ENCODE results near the gene INPP5D.

INPP5D gene

DNA sequence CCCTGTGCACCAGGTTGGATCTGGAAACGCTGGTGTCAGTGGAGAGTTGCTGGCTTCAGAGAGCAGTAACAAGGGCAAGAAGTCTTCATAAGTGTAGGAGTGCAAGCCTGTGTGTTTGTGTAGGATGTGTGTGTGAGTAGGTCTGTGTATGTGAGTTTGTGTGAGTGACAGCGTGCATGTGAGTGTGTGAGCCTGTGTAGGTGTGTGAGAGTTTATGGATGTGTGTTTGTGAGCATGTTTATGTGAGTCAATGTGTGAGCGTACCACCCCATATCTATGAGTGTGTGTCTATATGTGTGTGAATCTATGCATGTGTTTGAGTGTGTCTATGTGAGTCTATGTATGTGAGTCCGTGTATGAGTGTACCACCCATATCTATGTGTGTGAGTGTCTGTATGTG, 104.8 kb downstream of the INPP5D start:
- TF ChIP-seq, protein P1, sequence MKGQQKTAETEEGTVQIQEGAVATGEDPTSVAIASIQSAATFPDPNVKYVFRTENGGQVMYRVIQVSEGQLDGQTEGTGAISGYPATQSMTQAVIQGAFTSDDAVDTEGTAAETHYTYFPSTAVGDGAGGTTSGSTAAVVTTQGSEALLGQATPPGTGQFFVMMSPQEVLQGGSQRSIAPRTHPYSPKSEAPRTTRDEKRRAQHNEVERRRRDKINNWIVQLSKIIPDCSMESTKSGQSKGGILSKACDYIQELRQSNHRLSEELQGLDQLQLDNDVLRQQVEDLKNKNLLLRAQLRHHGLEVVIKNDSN (IDR thresholded peaks at IDR 0.05): no peak
- TF ChIP-seq ZBTB7A (IDR thresholded peaks at IDR 0.05; ENCODE audit: low read depth) (no peak), EP300 (IDR thresholded peaks at IDR 0.05; ENCODE audit: borderline replicate concordance) (no peak), EGR1 (IDR thresholded peaks at IDR 0.05) (no peak), CEBPB (IDR thresholded peaks at IDR 0.05) (no peak), RAD21 (IDR thresholded peaks at IDR 0.05; ENCODE audit: low read depth) (no peak), FOXM1 (IDR thresholded peaks at IDR 0.05; ENCODE audit: borderline replicate concordance, low read depth) (no peak), TEAD4 (IDR thresholded peaks at IDR 0.05) (no peak), NFIC (IDR thresholded peaks at IDR 0.05) (no peak), TCF12 (IDR thresholded peaks at IDR 0.05; ENCODE audit: low read depth) (no peak), YY1 (IDR thresholded peaks at IDR 0.05; ENCODE audit: low read depth) (no peak), TAF1 (IDR thresholded peaks at IDR 0.05; ENCODE audit: low read depth) (no peak), CREB1 (IDR thresholded peaks at IDR 0.05; ENCODE audit: low read depth) (no peak)
- TF ChIP-seq, protein P2, sequence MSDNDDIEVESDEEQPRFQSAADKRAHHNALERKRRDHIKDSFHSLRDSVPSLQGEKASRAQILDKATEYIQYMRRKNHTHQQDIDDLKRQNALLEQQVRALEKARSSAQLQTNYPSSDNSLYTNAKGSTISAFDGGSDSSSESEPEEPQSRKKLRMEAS (IDR thresholded peaks at IDR 0.05): no peak
- TF ChIP-seq, protein P3, sequence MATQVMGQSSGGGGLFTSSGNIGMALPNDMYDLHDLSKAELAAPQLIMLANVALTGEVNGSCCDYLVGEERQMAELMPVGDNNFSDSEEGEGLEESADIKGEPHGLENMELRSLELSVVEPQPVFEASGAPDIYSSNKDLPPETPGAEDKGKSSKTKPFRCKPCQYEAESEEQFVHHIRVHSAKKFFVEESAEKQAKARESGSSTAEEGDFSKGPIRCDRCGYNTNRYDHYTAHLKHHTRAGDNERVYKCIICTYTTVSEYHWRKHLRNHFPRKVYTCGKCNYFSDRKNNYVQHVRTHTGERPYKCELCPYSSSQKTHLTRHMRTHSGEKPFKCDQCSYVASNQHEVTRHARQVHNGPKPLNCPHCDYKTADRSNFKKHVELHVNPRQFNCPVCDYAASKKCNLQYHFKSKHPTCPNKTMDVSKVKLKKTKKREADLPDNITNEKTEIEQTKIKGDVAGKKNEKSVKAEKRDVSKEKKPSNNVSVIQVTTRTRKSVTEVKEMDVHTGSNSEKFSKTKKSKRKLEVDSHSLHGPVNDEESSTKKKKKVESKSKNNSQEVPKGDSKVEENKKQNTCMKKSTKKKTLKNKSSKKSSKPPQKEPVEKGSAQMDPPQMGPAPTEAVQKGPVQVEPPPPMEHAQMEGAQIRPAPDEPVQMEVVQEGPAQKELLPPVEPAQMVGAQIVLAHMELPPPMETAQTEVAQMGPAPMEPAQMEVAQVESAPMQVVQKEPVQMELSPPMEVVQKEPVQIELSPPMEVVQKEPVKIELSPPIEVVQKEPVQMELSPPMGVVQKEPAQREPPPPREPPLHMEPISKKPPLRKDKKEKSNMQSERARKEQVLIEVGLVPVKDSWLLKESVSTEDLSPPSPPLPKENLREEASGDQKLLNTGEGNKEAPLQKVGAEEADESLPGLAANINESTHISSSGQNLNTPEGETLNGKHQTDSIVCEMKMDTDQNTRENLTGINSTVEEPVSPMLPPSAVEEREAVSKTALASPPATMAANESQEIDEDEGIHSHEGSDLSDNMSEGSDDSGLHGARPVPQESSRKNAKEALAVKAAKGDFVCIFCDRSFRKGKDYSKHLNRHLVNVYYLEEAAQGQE (IDR thresholded peaks at IDR 0.05; ENCODE audit: low read depth): no peak

GRCh38 chr2:233165543-233165894, 105.4 kb downstream of the INPP5D start:
- TF ChIP-seq, protein P1 (IDR thresholded peaks at IDR 0.05): no peak
- TF ChIP-seq NFIC (IDR thresholded peaks at IDR 0.05): no peak
- no peak for TF ChIP-seq EP300 (IDR thresholded peaks at IDR 0.05; ENCODE audit: borderline replicate concordance)
- TF ChIP-seq RAD21 (IDR thresholded peaks at IDR 0.05; ENCODE audit: low read depth): no peak
- TF ChIP-seq TAF1 (IDR thresholded peaks at IDR 0.05; ENCODE audit: low read depth): no peak
- no peak for TF ChIP-seq CEBPB (IDR thresholded peaks at IDR 0.05)
- no peak for TF ChIP-seq YY1 (IDR thresholded peaks at IDR 0.05; ENCODE audit: low read depth)
- TF ChIP-seq, protein P3 (IDR thresholded peaks at IDR 0.05; ENCODE audit: low read depth): no peak
- no peak for TF ChIP-seq ZBTB7A (IDR thresholded peaks at IDR 0.05; ENCODE audit: low read depth)

DNA sequence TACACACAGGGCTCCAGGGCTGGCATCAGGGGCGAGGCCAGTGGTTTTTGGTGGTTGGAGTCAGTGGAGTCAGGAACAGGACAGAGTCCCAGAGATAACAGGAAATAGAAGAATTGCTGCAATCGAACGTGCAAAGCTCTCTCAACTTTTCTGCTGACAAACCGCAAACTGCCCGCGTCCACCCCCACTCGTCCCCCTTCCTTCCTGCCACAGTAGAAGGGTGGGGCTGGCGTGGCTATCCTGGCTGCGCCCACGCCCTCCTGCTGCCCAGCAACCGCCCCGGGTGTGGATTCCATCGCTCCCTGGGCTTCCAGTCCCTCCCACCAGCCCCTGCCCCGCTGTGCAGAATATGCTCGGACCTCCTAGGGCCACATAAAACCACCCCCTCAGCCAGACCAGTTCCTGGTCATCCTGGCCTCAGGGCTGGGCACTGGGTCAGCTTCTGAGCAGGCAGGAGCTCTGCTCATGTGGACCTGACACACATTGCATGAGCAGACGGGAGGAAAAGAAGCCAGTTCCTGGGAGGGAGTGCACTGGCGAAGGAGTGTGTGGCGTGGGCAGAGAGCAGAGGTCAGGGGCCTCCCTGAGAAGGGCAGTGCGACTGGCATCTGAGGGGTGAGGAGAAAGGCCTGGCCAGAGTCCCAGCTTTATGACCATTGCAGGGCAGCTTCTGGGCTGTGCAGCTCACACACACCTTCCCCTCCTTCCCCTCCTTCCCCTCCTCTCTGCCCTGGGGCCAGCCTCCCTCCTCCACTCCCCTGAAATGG, 105.9 kb downstream of the INPP5D start:
- TF ChIP-seq, protein P3 (IDR thresholded peaks at IDR 0.05; ENCODE audit: low read depth): no peak
- TF ChIP-seq NFIC (IDR thresholded peaks at IDR 0.05) (peak; percentile 70), TCF12 (IDR thresholded peaks at IDR 0.05; ENCODE audit: low read depth) (peak; percentile 91), YY1 (IDR thresholded peaks at IDR 0.05; ENCODE audit: low read depth) (peak; percentile 45), FOXM1 (IDR thresholded peaks at IDR 0.05; ENCODE audit: borderline replicate concordance, low read depth) (peak; percentile 76; the same call in 1 of the 2 replicates), EP300 (IDR thresholded peaks at IDR 0.05; ENCODE audit: borderline replicate concordance) (peak; percentile 92), CREB1 (IDR thresholded peaks at IDR 0.05; ENCODE audit: low read depth) (no peak), TAF1 (IDR thresholded peaks at IDR 0.05; ENCODE audit: low read depth) (no peak), RAD21 (IDR thresholded peaks at IDR 0.05; ENCODE audit: low read depth) (peak; percentile 8; the same call in 1 of the 2 replicates), TEAD4 (IDR thresholded peaks at IDR 0.05) (peak; percentile 70), CEBPB (IDR thresholded peaks at IDR 0.05) (0 out of 2 replicates have a peak, but pooled peaks have one; percentile 19), ZBTB7A (IDR thresholded peaks at IDR 0.05; ENCODE audit: low read depth) (0 out of 2 replicates have a peak, but pooled peaks have one; percentile 46), EGR1 (IDR thresholded peaks at IDR 0.05) (peak; percentile 95)
- TF ChIP-seq, protein P1 (IDR thresholded peaks at IDR 0.05): no peak
- TF ChIP-seq, protein P2 (IDR thresholded peaks at IDR 0.05): peak; percentile 77
